Measurements from ENCODE around the gene TSPAN5. TPM values are rescaled to one million over a fixed set of nuclear protein-coding genes. Genes with fewer than 3 reads are reported as not detected.
"Not testable (repeated sequence)": the region's sequence is repeated elsewhere in the genome, so short reads cannot be mapped to it uniquely, and the experiment has no call there.

TSPAN5 gene
- total RNA-seq, 1 donor from 2014 or later, result 25.0 TPM

DNA sequence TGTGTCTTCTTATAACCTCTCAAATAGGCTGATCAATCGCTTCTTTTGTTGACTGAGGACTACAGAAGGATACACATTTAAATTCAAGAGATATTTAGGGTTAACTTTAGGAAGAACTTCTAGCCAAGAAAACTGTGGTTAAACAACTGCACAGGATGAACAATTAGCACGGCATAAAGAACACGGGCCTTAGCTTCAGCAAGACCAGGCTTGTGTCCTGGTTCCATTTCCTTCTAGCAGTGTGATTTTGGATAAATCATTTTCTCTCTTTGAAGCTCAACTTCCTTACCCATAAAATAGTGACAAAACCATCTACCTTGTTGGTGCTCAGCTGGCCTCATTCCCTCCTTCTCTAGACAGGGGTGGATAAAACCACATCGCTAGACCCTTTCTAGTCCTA, 117.6 kb downstream of the TSPAN5 start:
- Mint-ChIP-seq H3K27ac (ENCODE audit: unreplicated experiment) (no peak overlapping the region), H3K27me3 (ENCODE audit: low read depth) (no peaks in the 10 kb centered on the region), H3K9me3 (peaks cover under 1% of the 10 kb centered on the region), H3K4me3 (no peak overlapping the region), H3K36me3 (ENCODE audit: low read depth) (peaks cover 5% of the 10 kb centered on the region), H3K4me1 (peaks cover 17% of the 10 kb centered on the region)
- no peak for DNase-seq (ENCODE audit: low read depth, low spot score)
- TF ChIP-seq, protein P1, sequence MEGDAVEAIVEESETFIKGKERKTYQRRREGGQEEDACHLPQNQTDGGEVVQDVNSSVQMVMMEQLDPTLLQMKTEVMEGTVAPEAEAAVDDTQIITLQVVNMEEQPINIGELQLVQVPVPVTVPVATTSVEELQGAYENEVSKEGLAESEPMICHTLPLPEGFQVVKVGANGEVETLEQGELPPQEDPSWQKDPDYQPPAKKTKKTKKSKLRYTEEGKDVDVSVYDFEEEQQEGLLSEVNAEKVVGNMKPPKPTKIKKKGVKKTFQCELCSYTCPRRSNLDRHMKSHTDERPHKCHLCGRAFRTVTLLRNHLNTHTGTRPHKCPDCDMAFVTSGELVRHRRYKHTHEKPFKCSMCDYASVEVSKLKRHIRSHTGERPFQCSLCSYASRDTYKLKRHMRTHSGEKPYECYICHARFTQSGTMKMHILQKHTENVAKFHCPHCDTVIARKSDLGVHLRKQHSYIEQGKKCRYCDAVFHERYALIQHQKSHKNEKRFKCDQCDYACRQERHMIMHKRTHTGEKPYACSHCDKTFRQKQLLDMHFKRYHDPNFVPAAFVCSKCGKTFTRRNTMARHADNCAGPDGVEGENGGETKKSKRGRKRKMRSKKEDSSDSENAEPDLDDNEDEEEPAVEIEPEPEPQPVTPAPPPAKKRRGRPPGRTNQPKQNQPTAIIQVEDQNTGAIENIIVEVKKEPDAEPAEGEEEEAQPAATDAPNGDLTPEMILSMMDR (conservative IDR thresholded peaks at IDR 0.05), result no peak

DNA sequence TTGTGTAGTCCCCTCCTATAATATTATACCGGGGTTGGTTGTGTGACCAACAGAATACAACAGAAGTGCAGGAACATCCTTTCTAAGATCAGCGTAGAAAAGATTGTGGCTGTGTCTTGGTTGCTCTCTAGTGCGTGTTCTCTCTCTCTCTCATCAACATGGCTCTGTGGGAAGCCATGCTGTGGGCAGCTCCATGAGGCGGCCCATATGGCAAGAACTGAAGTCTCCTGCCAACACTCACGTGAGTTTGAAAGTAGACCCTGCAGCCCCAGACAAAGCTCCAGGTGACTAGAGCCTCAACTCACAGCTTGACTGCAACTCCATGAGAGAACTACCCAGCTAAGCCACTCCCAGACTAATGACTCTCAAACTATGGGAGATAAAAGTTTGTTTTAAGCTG, 118.7 kb downstream of the TSPAN5 start:
- no peak overlapping the region for H3K27ac Mint-ChIP-seq (ENCODE audit: unreplicated experiment)
- no peak overlapping the region for H3K4me3 Mint-ChIP-seq

DNA sequence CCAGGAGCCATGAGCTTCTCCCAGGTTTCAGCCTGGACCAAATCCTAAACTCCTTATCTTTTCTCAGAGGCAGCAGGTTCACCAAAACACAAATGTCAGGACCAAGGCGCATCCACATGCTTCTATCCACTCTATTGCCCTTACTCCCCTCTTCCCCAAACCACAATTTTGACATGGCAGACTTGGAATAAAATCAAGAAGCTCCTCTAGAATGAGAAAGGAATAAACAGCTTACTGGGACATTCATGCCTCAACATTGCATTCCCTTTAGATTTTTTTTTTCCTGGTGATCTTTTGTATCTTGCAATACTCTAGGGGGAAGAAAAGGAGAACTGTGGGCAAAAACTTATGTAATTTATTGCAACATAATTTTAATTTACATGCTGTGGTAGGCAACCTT, 119.1 kb downstream of the TSPAN5 start:
- Mint-ChIP-seq H3K27me3 (ENCODE audit: low read depth) (no peaks in the 10 kb centered on the region), H3K4me1 (peaks cover 12% of the 10 kb centered on the region), H3K4me3 (no peak overlapping the region), H3K27ac (ENCODE audit: unreplicated experiment) (no peak overlapping the region), H3K9me3 (peaks cover 3% of the 10 kb centered on the region), H3K36me3 (ENCODE audit: low read depth) (peaks cover 8% of the 10 kb centered on the region)
- TF ChIP-seq, protein P1 (conservative IDR thresholded peaks at IDR 0.05), result no peak
- DNase-seq (ENCODE audit: low read depth, low spot score), result no peak

More for the DNA sequence above, 118.7 kb downstream of the TSPAN5 start:
- TF ChIP-seq, protein P1 (conservative IDR thresholded peaks at IDR 0.05), result no peak
- Mint-ChIP-seq H3K4me1 (peaks cover 16% of the 10 kb centered on the region), H3K36me3 (ENCODE audit: low read depth) (peaks cover 8% of the 10 kb centered on the region), H3K27me3 (ENCODE audit: low read depth) (no peaks in the 10 kb centered on the region), H3K9me3 (peaks cover 3% of the 10 kb centered on the region)
- no peak for DNase-seq (ENCODE audit: low read depth, low spot score)

DNA sequence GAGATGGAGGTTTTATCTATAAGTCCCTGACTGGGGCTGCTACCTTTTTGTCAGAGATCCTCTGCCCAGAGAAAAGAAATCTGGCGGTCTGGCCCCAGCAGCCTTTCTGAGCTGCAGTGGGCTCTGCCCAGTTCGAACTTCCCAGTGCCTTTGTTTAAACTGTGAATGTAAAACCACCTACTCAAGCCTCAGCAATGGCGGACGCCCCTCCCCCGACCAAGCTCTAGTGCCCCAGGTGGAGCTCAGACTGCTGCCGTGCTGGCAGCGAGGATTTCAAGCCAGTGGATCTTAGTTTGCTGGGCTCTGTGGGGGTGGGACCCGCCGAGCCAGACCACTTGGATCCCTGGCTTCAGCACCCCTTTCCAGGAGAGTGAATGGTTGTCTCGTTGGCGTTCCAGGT, 121.8 kb downstream of the TSPAN5 start:
- peaks cover 8% of the 10 kb centered on the region for H3K9me3 Mint-ChIP-seq
- TF ChIP-seq, protein P1 (conservative IDR thresholded peaks at IDR 0.05), result no peak
- peak overlapping the region; percentile 96 for H3K27ac Mint-ChIP-seq (ENCODE audit: unreplicated experiment)
- peaks cover 8% of the 10 kb centered on the region for H3K4me1 Mint-ChIP-seq
- peaks cover 21% of the 10 kb centered on the region for H3K36me3 Mint-ChIP-seq (ENCODE audit: low read depth)
- no peaks in the 10 kb centered on the region for H3K27me3 Mint-ChIP-seq (ENCODE audit: low read depth)
- H3K4me3 Mint-ChIP-seq, result no peak overlapping the region
- DNase-seq (ENCODE audit: low read depth, low spot score), result no peak

DNA sequence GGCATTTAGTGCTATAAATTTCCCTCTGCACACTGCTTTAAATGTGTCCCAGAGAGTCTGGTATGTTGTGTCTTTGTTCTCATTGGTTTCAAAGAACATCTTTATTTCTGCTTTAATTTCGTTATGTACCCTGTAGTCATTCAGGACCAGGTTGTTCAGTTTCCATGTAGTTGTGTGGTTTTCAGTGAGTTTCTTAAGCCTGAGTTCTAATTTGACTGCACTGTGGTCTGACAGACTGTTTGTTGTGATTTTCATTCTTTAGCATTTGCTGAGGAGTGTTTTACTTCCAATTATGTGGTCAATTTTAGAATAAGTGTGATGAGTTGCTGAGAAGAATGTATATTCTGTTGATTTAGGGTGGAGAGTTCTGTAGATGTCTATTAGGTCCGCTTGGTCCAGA, 124.3 kb downstream of the TSPAN5 start:
- H3K27ac Mint-ChIP-seq (ENCODE audit: unreplicated experiment); H3K9me3 Mint-ChIP-seq; H3K27me3 Mint-ChIP-seq (ENCODE audit: low read depth); H3K4me1 Mint-ChIP-seq; DNase-seq (ENCODE audit: low read depth, low spot score); H3K4me3 Mint-ChIP-seq: not testable (repeated sequence)
- H3K36me3 Mint-ChIP-seq (ENCODE audit: low read depth), result peaks cover 21% of the 10 kb centered on the region

DNA sequence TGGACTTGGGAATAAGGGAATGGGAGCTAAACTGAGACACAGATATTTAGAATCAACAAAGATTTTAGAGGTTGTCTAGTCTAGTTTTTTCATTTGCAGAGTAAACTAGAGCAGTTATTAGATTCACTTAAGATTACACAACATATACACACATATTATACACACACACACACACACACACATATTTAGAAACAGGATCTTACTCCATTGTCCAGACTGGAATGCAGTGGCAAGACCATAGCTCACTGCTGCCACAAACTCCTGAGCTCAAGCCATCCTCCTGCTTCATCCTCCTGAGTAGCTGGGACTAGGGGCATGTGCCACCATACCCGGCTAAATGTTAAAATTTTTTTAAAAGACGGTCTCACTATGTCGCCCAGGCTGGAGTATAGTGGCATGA, 127.8 kb downstream of the TSPAN5 start:
- Mint-ChIP-seq H3K27ac (ENCODE audit: unreplicated experiment) (no peak overlapping the region), H3K27me3 (ENCODE audit: low read depth) (no peaks in the 10 kb centered on the region), H3K4me1 (peaks cover 16% of the 10 kb centered on the region), H3K4me3 (no peak overlapping the region), H3K9me3 (peaks cover 6% of the 10 kb centered on the region), H3K36me3 (ENCODE audit: low read depth) (peaks cover 15% of the 10 kb centered on the region)
- TF ChIP-seq, protein P1 (conservative IDR thresholded peaks at IDR 0.05), result no peak
- DNase-seq (ENCODE audit: low read depth, low spot score), result no peak
